ENCODE results near the gene SYCE3.
"Not testable (repeated sequence)": the region's sequence is repeated elsewhere in the genome, so short reads cannot be mapped to it uniquely, and the experiment has no call there.

The SYCE3 gene, protein sequence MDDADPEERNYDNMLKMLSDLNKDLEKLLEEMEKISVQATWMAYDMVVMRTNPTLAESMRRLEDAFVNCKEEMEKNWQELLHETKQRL

DNA sequence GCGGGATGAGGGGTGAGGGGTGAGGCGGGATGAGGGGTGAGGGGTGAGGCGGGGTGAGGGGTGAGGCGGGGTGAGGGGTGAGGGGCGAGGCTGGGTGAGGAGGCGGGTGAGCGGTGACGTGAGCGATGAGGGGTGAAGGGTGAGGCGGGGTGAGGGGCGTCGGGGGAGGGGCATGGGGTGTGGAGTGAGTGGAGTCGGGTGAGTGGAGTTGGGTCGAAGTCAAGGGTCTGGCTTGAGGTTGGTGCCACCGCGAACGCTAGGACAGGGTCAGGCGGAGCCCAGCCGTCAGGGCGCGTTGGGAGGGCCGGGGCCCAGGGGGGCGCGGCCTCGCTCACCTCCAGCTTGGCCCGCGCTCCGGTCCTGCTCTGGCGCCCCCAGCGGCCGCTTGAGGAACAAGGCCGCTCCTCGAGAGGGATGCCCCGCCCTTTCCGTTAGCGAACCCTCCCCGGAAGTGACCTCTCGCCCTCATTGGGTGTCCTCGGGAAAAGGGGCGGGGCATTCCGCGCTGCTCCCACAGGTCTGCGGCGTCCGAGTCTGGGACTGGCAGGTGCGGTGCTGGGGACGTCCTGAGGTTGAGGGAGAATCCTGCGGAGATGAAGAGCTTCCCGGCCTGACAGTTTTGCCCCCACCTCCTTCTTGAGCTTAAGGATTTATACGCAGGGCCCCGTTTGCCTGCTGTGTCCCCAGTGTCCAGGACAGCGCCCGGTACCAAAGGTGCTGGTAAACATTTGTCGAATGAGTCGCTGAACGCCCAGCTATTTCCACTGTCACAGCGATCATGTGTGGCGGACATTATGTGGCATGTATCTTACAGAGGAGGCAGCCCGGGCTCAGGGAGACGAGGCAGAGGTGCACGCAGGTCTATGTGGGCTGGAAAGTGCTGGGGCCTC, at the start of gene SYCE3:
Gene SYCE3, minus strand, starts transcription at position 397 of the 890 bp plus-strand sequence. CDS start 6,514 bp downstream, outside the sequence.
- in situ Hi-C loops (cut with MboI; ENCODE audit: low sequenced_read_pairs) = no loop called here

DNA sequence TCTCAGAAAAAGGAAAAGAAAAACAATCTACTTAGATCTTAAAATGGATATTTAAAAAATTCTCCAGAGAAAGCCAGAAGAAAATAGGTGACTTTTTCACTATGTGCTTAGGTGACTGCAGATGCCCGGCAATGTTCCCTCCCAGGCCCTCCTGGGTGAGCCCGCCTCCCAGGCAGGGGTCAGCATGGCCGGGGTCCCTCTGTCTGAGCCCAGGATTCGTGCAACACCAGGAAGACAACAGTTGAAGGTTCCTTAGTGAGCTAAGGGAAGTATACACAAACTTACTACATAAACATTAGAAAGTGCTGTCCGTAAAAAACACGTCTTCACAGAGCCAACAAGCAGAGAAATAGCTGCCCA, 49.4 kb upstream of the SYCE3 start:
- in situ Hi-C loops (cut with MboI; ENCODE audit: low sequenced_read_pairs) = no loop called here

DNA sequence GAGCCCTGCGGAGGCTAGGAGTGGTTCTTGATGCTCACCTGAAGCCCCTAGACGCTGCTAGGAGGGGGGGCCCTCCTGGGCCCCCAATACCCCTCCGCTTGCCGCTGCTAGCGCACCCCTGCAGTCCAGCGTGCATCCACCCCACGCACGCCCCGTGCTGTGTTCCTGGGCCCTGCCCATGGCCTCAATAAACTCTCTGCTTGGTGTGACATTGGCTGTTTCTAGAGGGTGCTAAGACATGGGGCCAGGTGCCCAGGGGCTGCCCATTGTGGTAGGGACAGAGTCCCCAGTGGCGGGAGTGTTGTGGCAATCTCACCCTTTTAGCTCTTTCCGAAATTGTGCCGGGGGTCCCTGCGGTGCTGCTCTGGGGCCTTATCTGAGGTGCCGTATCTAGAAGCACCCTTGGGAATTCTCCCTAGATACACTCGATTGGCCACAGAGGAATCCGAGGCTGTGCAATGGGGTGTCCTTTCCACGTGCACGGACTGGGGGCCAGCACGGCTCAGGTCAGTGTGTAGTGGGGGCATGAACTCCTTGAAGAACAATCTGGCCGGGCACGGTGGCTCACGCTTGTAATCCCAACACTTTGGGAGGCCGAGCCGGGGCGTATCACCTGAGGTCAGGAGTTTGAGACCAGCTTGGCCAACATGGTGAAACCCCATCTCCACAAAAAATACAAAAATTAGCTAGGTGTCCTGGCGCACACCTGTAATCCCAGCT, 48.8 kb upstream of the SYCE3 start:
- in situ Hi-C loops (cut with MboI; ENCODE audit: low sequenced_read_pairs) = no loop called here

DNA sequence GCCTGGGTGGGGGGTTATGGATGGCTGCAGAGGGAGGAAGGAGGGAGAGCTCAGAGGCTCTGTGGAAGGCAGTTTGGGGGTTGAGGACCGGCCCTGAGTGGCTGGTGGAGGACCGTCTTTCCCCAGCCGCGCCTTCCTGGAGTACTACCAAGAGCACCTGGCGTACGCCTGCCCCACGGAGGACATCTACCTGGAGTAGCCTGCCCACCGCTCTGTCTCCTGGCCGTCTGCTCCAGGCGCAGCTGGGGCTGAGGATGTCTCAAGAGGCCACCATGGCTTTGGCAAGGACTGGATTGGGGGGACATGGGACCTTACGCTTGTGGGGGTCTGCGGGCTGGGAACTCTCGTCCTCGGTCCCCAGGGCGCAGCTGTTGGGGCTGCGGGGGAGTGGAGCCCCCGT, 47.9 kb upstream of the SYCE3 start:
- in situ Hi-C loops (cut with MboI; ENCODE audit: low sequenced_read_pairs) = no loop called here

DNA sequence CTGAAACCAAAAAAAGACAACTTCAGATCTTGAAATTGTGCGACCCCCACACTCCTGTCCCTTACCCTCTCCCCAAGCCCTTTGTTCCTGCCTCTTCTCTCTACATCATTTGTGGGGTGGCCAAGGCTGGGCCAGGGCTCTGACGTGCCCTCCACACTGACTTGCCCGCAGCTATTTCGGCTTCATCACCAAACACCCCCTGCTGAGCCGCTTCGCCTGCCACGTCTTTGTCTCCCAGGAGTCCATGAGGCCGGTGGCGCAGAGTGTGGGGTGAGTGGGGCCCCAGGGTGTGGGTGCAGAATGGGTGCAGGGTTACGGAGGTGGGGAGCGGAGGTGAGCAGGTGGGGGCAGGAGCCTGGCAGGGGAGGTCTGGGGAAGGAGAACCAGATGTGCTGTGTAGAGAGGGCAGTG, 47.3 kb upstream of the SYCE3 start:
- in situ Hi-C loops (cut with MboI; ENCODE audit: low sequenced_read_pairs) = no loop called here

DNA sequence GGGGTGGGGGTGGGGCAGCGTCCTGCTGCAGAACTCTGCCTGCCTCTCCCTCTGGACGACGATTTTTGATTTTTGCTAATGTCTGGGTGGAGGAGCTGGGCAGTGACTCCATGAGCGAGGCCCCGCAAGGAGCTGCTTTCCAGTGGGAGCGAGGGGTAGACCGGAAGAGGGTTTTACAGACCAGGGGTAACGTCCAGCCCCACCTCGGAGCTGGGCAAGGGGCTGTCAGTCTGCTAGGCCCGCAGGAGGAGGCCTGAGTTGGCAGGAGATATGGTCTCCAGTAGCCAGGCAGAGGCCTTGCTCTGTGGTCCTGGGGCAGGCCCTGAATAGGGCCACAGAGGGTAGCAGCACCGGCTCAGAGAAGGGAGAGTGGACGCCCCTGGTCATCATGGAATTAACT, 46.9 kb upstream of the SYCE3 start:
- in situ Hi-C loops (cut with MboI; ENCODE audit: low sequenced_read_pairs) = no loop called here

DNA sequence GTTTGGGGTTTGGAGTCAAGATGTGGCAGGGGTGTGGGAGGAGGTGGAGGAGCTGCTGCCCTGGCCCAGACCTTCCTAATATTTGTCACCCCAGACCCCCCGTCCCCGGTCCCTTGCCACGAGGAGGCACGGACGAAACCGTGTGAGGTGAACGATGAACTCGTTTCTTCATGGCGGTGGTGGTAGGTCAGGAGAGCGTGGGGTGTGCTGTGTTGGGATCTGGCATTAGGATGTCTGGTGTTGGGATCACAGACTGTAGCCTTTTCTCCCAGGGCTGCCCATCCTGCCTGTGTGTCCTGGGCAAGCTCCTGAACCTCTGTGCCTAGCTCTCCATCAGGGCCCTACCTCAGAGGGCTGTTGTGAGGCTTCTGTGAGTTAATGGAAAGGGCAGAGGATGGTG, 46.3 kb upstream of the SYCE3 start:
- in situ Hi-C loops (cut with MboI; ENCODE audit: low sequenced_read_pairs) = no loop called here

DNA sequence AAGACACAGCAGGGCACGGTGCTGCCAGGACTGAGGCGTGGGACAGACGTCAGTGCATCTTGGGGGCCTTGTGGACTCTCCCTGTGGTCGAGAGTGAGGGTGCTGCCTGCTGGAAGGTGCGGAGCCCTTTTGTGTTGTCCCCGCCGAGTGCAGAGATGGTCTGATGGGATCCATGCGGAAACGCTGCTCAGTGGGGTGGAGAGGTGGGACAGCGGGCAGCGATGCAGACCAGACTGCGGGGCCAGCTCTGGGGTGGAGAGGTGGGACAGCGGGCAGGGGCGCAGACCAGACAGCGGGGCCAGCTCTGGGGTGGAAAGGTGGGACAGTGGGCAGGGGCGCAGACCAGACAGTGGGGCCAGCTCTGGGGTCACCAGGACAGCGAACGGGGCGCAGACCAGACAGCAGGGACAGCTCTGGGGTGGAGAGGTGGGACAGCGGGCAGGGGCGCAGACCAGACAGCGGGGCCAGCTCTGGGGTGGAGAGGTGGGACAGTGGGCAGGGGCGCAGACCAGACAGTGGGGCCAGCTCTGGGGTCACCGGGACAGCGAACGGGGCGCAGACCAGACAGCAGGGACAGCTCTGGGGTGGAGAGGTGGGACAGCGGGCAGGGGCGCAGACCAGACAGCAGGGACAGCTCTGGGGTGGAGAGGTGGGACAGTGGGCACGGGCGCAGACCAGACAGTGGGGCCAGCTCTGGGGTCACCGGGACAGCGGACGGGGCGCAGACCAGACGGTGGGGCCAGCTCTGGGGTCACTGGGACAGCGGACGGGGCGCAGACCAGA, 45.5 kb upstream of the SYCE3 start:
- in situ Hi-C loops (cut with MboI; ENCODE audit: low sequenced_read_pairs) = not testable (repeated sequence)

DNA sequence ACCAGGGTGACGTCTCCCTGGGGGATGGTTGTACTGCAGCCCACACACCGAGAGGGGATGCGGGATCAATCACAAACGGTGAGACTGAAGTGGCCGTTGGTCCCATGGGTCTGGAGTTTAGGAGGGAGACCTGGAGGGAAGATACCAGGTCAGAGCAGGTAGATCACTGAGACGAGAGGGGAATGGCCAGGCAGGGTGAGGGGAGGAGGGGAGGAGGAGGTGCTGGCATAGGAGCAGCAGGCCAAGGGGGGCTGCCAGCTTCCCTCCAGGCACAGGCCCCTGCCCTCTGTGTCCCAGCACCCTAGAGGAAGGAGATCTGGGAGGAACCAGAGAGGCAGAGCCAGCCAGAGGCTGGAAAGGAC, 44.9 kb upstream of the SYCE3 start:
- in situ Hi-C loops (cut with MboI; ENCODE audit: low sequenced_read_pairs) = no loop called here

DNA sequence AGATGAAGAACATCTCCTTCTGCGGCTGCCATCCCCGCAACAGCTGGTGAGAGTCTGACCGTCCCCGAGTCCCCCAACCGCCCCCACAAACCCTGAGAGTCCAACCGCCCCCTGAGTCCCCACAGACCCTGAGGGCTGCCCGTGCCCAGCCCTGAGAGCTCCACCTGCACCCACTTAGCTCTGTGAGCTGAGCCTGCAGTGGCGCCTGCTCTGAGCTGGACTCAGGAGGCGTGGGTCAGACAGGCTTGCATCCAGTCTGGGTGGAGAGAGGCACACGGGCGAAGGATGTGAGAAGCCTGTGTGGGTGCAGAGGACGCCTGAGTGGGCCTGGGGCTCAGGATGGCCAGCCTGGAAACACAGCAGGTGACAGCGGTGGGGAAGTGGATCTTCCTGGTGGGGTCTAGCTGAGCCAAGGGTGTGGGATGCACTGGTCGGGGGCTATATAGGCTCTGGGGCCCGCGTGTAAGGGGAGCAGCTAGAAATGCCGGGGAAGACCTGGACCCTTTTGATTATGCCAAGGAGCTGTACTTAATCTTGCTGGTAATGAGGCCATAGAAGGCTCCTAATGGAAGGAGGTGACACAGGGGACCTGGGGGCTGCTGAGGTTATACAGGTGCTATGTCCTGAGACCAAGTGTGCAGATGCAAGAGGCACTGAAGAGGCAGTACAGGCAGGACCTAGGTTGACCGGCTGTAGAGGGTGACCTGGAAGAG, 44.4 kb upstream of the SYCE3 start:
- in situ Hi-C loops (cut with MboI; ENCODE audit: low sequenced_read_pairs) = no loop called here

DNA sequence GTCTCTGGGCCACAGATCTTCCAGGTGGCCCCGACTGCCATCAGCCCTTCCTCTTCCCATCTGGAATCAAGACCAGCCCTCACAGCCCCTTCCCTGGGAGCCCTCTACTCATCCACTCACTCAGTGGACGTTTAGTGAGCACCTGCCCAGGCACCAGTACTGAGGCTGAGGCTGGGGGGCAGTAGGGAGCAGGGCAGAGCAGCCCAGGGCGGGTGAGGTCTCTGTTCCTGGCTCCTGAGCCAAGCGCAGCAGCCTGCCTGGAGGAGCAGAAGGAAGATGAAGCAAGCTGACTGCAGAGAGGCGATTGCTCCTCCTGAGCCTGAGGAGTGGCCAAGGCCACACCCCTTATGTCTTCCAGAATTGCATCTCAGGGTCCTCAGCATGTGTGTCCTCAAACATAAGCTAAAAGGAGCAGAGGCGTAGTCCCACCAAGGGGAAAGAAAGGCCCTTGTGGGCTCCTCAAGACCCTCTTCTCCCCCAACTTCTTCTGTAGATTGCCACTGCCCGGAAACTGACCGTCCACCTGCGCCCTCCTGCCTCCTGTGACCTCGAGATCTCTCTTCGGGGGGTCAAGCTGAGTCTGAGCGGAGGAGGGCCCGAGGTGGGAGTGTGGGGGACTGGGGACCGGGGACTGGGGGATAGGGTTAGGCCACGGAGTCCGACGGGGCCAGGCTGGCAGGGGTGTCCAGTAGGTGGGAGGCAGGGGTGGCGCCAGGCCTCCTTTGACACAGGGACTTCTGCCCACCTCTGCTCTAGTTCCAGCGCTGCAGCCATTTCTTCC, 43.6 kb upstream of the SYCE3 start:
- in situ Hi-C loops (cut with MboI; ENCODE audit: low sequenced_read_pairs) = no loop called here

DNA sequence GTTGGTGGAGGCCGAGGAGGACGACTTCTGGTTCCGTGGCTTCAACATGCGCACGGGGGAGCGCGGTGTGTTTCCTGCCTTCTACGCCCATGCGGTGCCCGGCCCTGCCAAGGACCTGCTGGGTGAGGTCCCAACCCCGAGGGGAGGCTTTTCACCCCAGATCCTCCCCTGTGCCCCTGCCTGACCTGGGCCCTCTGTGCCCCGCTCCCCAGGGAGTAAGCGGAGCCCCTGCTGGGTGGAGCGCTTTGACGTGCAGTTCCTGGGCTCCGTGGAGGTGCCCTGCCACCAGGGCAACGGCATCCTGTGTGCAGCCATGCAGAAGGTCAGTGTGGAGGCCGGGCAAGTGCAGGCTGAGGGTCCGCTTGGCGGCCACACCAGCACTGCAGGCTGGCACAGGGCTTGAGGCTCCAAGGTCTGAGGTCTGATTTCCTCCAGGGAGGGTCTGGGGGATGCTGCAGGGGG, 42.9 kb upstream of the SYCE3 start:
- in situ Hi-C loops (cut with MboI; ENCODE audit: low sequenced_read_pairs) = no loop called here

DNA sequence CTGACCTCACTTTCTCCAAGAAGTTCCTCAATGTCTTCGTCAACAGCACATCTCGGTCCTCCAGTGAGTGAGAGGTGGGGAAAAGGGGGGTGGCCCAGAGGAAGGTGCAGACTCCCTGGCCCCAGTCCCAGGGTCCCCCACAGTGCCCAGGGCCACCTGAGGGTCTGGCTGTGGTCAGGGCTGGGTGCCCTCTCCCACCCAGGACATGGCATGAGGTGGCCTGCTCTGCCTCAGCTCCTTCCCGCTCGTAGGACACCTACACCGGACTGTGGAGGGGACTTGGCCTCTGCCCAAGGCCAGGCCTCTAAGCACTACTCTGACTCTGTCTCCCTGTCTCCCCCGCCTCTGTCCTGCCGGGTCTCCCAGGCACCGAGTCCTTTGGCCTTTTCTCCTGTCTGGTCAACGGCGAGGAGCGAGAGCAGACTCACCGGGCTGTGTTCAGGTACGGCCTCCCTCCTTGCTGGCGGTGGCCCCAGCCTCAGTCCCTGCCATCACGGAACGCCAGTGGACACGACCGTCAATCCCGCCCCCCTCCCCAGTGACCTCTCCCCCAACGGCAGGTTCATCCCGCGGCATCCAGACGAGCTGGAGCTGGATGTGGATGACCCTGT, 42.4 kb upstream of the SYCE3 start:
- in situ Hi-C loops (cut with MboI; ENCODE audit: low sequenced_read_pairs) = no loop called here

DNA sequence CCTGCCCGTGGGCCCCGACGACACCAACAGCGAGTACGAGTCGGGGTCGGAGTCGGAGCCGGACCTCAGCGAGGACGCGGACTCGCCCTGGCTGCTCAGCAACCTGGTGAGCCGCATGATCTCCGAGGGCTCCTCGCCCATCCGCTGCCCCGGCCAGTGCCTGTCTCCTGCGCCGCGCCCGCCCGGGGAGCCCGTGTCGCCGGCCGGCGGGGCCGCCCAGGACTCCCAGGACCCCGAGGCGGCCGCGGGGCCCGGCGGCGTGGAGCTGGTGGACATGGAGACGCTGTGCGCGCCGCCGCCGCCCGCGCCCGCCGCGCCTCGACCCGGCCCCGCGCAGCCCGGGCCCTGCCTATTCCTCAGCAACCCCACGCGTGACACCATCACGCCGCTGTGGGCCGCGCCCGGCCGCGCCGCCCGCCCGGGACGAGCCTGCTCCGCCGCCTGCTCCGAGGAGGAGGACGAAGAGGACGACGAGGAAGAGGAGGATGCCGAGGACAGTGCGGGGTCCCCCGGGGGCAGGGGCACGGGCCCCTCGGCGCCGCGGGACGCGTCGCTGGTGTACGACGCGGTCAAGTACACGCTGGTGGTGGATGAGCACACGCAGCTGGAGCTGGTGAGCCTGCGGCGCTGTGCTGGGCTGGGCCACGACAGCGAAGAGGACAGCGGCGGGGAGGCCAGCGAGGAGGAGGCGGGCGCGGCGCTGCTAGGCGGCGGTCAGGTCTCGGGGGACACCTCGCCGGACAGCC, 41.7 kb upstream of the SYCE3 start:
- in situ Hi-C loops (cut with MboI; ENCODE audit: low sequenced_read_pairs) = no loop called here

DNA sequence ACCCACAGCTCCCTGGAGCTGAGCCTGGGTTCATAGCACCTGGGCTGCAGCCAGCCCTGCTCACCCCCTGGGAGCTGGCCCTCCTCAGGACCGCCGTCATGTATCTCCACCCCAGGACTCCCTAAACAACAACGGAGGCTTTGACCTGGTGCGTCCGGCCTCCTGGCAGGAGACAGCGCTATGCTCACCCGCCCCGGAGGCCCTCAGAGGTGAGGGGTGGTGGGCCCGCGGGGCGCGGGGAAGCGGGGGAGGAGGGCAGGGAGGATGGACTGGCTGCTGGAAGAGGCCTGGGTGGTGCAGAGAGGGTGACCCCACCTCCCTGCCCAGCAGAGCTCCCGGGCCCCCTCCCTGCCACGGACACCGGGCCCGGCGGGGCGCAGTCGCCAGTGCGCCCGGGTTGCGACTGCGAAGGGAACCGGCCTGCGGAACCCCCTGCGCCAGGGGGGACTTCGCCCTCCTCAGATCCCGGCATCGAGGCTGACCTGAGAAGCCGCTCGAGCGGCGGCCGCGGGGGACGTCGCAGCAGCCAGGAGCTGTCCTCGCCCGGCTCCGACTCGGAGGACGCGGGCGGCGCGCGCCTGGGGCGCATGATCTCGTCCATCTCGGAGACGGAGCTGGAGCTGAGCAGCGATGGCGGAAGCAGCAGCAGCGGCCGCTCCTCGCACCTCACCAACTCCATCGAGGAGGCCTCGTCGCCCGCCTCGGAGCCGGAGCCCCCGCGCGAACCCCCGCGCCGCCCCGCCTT, 41.0 kb upstream of the SYCE3 start:
- in situ Hi-C loops (cut with MboI; ENCODE audit: low sequenced_read_pairs) = no loop called here

DNA sequence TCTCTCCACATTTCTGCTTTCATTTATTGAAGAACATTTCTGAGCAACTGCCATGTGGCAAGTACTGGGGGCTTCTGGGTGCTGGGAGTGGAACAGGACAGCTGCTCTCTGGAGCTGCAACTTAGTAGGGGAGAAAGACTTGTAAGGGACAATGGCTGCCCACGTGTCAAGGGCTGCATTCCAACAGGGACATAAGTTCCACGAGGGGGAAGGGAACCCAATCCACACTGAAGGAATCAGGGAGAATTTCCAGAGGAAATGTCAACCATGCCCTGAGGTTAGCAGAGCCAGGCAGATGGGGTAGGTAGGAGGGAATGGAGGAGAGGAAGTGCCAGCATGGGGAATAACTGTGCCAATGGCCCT, 39.6 kb upstream of the SYCE3 start:
- in situ Hi-C loops (cut with MboI; ENCODE audit: low sequenced_read_pairs) = no loop called here

DNA sequence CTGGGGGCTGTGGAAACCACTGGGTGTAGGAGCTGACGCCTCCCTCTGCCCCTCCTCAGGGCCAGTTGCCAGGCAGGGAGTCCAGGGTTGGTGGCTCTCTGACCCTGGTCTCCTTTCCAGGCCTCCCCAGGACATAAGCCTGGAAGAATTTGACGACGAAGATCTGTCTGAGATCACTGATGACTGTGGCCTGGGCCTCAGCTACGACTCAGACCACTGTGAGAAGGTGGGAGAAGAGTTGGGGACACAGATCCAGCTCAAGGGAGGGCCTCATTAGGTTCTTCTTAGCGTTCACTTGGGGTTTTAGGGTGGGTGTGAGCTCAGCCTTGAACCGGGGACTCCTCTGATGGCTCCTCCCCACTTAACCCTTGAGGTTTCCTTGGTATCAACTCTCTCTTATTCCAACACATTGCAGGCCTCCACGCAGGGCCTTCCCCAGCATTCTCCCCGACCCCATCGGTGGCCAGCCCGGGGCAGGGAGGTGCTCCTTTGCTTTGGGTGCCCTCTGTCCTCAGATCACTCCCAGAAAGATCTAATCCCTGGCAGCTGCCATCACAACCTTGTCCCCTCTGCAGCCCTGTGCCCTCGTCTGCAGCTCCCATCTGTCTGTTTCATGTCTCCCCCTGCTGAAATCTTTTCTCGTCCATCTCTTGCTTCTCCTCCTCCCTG, 39.1 kb upstream of the SYCE3 start:
- in situ Hi-C loops (cut with MboI; ENCODE audit: low sequenced_read_pairs) = no loop called here

All from HL-60/S4 treated with retinoic acid at 250 ng/mL for 4 days and 3 days (cell line).